ENCODE measurements around the gene PCGF5.

- no peak for TF ChIP-seq ZHX1 (conservative IDR thresholded peaks at IDR 0.05; ENCODE audit: low read length)
- no peak for TF ChIP-seq MYC (IDR thresholded peaks at IDR 0.05; ENCODE audit: low read depth, low read length)
- no peak for TF ChIP-seq MYC (CRISPR knock-in tag; IDR thresholded peaks at IDR 0.05; ENCODE audit: borderline replicate concordance, low read depth)
- TF ChIP-seq POLR2A (conservative IDR thresholded peaks at IDR 0.05): no peak
- TF ChIP-seq ZSCAN32 (CRISPR knock-in tag; IDR thresholded peaks at IDR 0.05): no peak
- no peak for TF ChIP-seq EZH2 (IDR thresholded peaks at IDR 0.05; ENCODE audit: borderline replicate concordance, low read depth, low read length)
- no peak for TF ChIP-seq NCOR1 (IDR thresholded peaks at IDR 0.05)
- TF ChIP-seq ARID2 (IDR thresholded peaks at IDR 0.05): no peak
- TF ChIP-seq CHD2 (IDR thresholded peaks at IDR 0.05; ENCODE audit: low read depth, low read length): no peak
- no peak for TF ChIP-seq GATA2 (CRISPR knock-in tag; IDR thresholded peaks at IDR 0.05)
- no peak for TF ChIP-seq FOXJ3 (CRISPR knock-in tag; IDR thresholded peaks at IDR 0.05)
- no peak for TF ChIP-seq NFXL1 (CRISPR knock-in tag; IDR thresholded peaks at IDR 0.05)
- TF ChIP-seq TBP (optimal IDR thresholded peaks at IDR 0.05; ENCODE audit: low read depth, low read length): no peak
- TF ChIP-seq CTCF (IDR thresholded peaks at IDR 0.05 in 2 of 3, conservative IDR thresholded peaks at IDR 0.05 in 1 of 3; ENCODE audit: insufficient read depth in 2 of 3, low read depth in 1 of 3, low read length in 3 of 3): no peak
Measured at GRCh38 chr10:91289305-91289704, 68.8 kb downstream of the PCGF5 start.
